Measurements from ENCODE around the gene IFT172.
"Not testable (repeated sequence)": the region's sequence is repeated elsewhere in the genome, so short reads cannot be mapped to it uniquely, and the experiment has no call there.

GRCh38 chr2:27425039-27425438 is 64.5 kb downstream of the IFT172 start:
- TF ChIP-seq CTCF (conservative IDR thresholded peaks at IDR 0.05 in 1 of 2, IDR thresholded peaks at IDR 0.05 in 1 of 2; ENCODE audit: low read depth in 1 of 2, low read length in 2 of 2); EZH2 (IDR thresholded peaks at IDR 0.05; ENCODE audit: low read length, missing control alignments): not testable (repeated sequence)
